Endothelial cell (in vitro differentiated cells): Measurements from ENCODE around the gene TBC1D23. TPM values are rescaled to one million over a fixed set of nuclear protein-coding genes. Genes with fewer than 3 reads are reported as not detected.

ENCODE experiments used
- DNase-seq: peaks from one replicate; pipeline ENCODE4 v3.0.0; 2021; ENCODE audit warnings: low spot score
- H3K27ac Mint-ChIP-seq: one replicate; pipeline ENCODE4 v1.8.0; 2021; ENCODE audit warnings: mixed read lengths, inconsistent platforms; ENCODE audit not compliant: unreplicated experiment
- H3K27me3 Mint-ChIP-seq: one replicate; pipeline ENCODE4 v1.8.0; 2021; ENCODE audit warnings: mild to moderate bottlenecking, moderate library complexity, mixed read lengths, inconsistent platforms; ENCODE audit not compliant: unreplicated experiment
- H3K36me3 Mint-ChIP-seq: one replicate; pipeline ENCODE4 v1.8.0; 2021; ENCODE audit warnings: mild to moderate bottlenecking, low read depth, mixed read lengths, inconsistent platforms; ENCODE audit not compliant: unreplicated experiment
- H3K4me1 Mint-ChIP-seq: one replicate; pipeline ENCODE4 v1.8.0; 2021; ENCODE audit warnings: mild to moderate bottlenecking, mixed read lengths, inconsistent platforms; ENCODE audit not compliant: unreplicated experiment
- H3K4me3 Mint-ChIP-seq: one replicate; pipeline ENCODE4 v1.8.0; 2021; ENCODE audit warnings: mild to moderate bottlenecking, mixed read lengths, inconsistent platforms; ENCODE audit not compliant: unreplicated experiment
- H3K9me3 Mint-ChIP-seq: one replicate; pipeline ENCODE4 v1.8.0; 2021; ENCODE audit warnings: mixed read lengths, inconsistent platforms; ENCODE audit not compliant: unreplicated experiment
- CTCF ChIP-seq: fragments of 200-600 bp; sonication (generic); IDR thresholded peaks from one replicate; pipeline ENCODE4 v1.5.0; 2021; ENCODE audit warnings: antibody characterized with exemption; ENCODE audit not compliant: unreplicated experiment
- total RNA-seq: library from RNA; stranded (reverse); fragmentation: NEBNext Ultra II Directional; extraction: Animal tissue kit (Norgen Biotek cat#: 25700); gene quantifications from one replicate; pipeline ENCODE4 v1.2.1, GENCODE V29; 2021; ENCODE audit not compliant: unreplicated experiment

TBC1D23 gene
- total RNA-seq, 1 donor from 2014 or later, result 31.2 TPM

GRCh38 chr3:100221159-100221558, 39.6 kb upstream of the TBC1D23 start:
- DNase-seq, result no peak
- no peak for TF ChIP-seq CTCF
- peaks cover 2% of the 10 kb centered on the region for H3K27me3 Mint-ChIP-seq
- peaks cover 4% of the 10 kb centered on the region for H3K9me3 Mint-ChIP-seq
- H3K27ac Mint-ChIP-seq, result no peak overlapping the region
- no peaks in the 10 kb centered on the region for H3K4me1 Mint-ChIP-seq
- H3K4me3 Mint-ChIP-seq, result no peak overlapping the region
- H3K36me3 Mint-ChIP-seq, result peaks cover 4% of the 10 kb centered on the region

- Mint-ChIP-seq H3K4me1 (no peaks in the 10 kb centered on the region), H3K9me3 (no peaks in the 10 kb centered on the region), H3K4me3 (no peak overlapping the region), H3K27ac (no peak overlapping the region), H3K36me3 (no peaks in the 10 kb centered on the region), H3K27me3 (no peaks in the 10 kb centered on the region)
- DNase-seq, result no peak
- TF ChIP-seq CTCF, result no peak
These were observed 35.6 kb upstream of the TBC1D23 start for GRCh38 chr3:100225193-100225592.

- Mint-ChIP-seq H3K27ac (no peak overlapping the region), H3K4me3 (no peak overlapping the region), H3K9me3 (no peaks in the 10 kb centered on the region), H3K27me3 (no peaks in the 10 kb centered on the region), H3K36me3 (no peaks in the 10 kb centered on the region), H3K4me1 (no peaks in the 10 kb centered on the region)
- TF ChIP-seq CTCF, result no peak
- no peak for DNase-seq
These were observed 34.9 kb upstream of the TBC1D23 start for GRCh38 chr3:100225883-100226282.

GRCh38 chr3:100226712-100227429, 33.9 kb upstream of the TBC1D23 start:
- TF ChIP-seq CTCF, result no peak
- Mint-ChIP-seq H3K27ac (no peak overlapping the region), H3K4me3 (no peak overlapping the region), H3K36me3 (no peaks in the 10 kb centered on the region), H3K27me3 (no peaks in the 10 kb centered on the region), H3K9me3 (no peaks in the 10 kb centered on the region), H3K4me1 (no peaks in the 10 kb centered on the region)
- DNase-seq, result no peak

- H3K36me3 Mint-ChIP-seq, result no peaks in the 10 kb centered on the region
- TF ChIP-seq CTCF, result no peak
- no peaks in the 10 kb centered on the region for H3K27me3 Mint-ChIP-seq
- no peak for DNase-seq
- H3K9me3 Mint-ChIP-seq, result no peaks in the 10 kb centered on the region
- H3K27ac Mint-ChIP-seq, result no peak overlapping the region
- H3K4me3 Mint-ChIP-seq, result no peak overlapping the region
- no peaks in the 10 kb centered on the region for H3K4me1 Mint-ChIP-seq
These were observed 33.3 kb upstream of the TBC1D23 start for GRCh38 chr3:100227511-100227921.
